ENCODE data around the gene FHIT.

FHIT gene

GRCh38 chr3:59998058-59998457, 1253.2 kb downstream of the FHIT start:
- Histone ChIP-seq H3K27me3 (ENCODE audit: low read length) (no peaks in the 10 kb centered on the region), H3K9me2 (replicated peaks; ENCODE audit: insufficient read depth, low read length) (no peaks in the 10 kb centered on the region), H2AFZ (ENCODE audit: low read depth, low read length, severe bottlenecking) (no peak overlapping the region), H3K4me3 (ENCODE audit: insufficient read depth, low read length, poor library complexity, severe bottlenecking) (no peak overlapping the region), H3K9me3 (ENCODE audit: insufficient read depth, low read length) (no peaks in the 10 kb centered on the region), H3K36me3 (ENCODE audit: low read length) (no peaks in the 10 kb centered on the region), H3K79me2 (ENCODE audit: insufficient read depth, low read length) (no peaks in the 10 kb centered on the region), H3K9ac (ENCODE audit: low read length) (no peak overlapping the region), H4K20me1 (ENCODE audit: low read depth, low read length) (no peaks in the 10 kb centered on the region), H3K27ac (ENCODE audit: low read depth, low read length) (no peak overlapping the region), H3K4me2 (ENCODE audit: low read depth, low read length, poor library complexity, severe bottlenecking) (no peak overlapping the region), H3F3A (ENCODE audit: insufficient read depth) (no peaks in the 10 kb centered on the region)
- TF ChIP-seq CTCF (IDR thresholded peaks at IDR 0.05; ENCODE audit: insufficient read depth, low read length, poor library complexity, severe bottlenecking), result no peak
- no peak for TF ChIP-seq EZH2phosphoT487 (conservative IDR thresholded peaks at IDR 0.05; ENCODE audit: low read length)

DNA sequence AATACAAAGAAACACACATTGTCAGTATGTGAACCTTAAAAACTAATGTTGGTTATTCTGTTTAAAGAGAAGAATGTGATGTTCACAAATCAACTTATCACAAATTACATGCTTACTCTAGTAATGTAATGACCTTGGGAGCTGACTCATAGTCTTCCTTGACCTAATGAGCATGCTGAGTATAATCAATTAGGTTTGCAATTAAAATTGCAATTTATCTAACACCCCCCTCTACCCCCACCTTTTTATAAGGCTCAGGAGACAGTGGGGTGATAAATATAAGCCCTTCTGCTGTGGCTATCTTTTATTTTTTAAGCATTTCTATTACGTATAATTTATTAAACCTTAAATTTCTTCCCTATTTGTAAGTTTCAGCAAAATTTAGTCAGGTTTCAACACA, 1253.7 kb downstream of the FHIT start:
- Histone ChIP-seq H3K9ac (ENCODE audit: low read length) (no peak overlapping the region), H3K4me3 (ENCODE audit: insufficient read depth, low read length, poor library complexity, severe bottlenecking) (no peak overlapping the region), H2AFZ (ENCODE audit: low read depth, low read length, severe bottlenecking) (no peak overlapping the region), H3K9me2 (replicated peaks; ENCODE audit: insufficient read depth, low read length) (no peaks in the 10 kb centered on the region), H3K79me2 (ENCODE audit: insufficient read depth, low read length) (no peaks in the 10 kb centered on the region), H3K4me2 (ENCODE audit: low read depth, low read length, poor library complexity, severe bottlenecking) (no peak overlapping the region), H4K20me1 (ENCODE audit: low read depth, low read length) (no peaks in the 10 kb centered on the region), H3F3A (ENCODE audit: insufficient read depth) (no peaks in the 10 kb centered on the region), H3K27ac (ENCODE audit: low read depth, low read length) (no peak overlapping the region), H3K9me3 (ENCODE audit: insufficient read depth, low read length) (no peaks in the 10 kb centered on the region), H3K27me3 (ENCODE audit: low read length) (no peaks in the 10 kb centered on the region), H3K36me3 (ENCODE audit: low read length) (no peaks in the 10 kb centered on the region)
- TF ChIP-seq EZH2phosphoT487 (conservative IDR thresholded peaks at IDR 0.05; ENCODE audit: low read length) (no peak), CTCF (IDR thresholded peaks at IDR 0.05; ENCODE audit: insufficient read depth, low read length, poor library complexity, severe bottlenecking) (no peak)

DNA sequence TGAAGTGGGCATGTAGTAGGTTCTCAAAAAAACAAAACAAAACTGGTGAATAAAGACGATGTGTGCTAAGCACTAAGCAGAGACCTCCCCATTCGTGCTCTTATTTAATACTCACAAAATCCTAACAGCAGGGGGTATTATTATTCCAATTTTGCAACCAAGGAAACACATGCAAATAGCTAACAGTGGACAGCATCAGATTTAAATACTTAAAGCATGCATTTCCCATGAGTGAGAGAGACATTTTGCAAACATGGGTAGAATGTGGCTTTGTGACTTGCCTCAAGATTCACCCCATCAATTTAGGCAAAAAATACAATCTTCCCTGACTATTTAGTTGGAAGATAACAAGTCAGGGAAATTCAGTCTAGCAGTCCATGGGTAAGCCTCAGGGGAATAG, 1255.2 kb downstream of the FHIT start:
- no peaks in the 10 kb centered on the region for H3K36me3 ChIP-seq (ENCODE audit: low read length)
- H3K79me2 ChIP-seq (ENCODE audit: insufficient read depth, low read length), result no peaks in the 10 kb centered on the region
- H3K27me3 ChIP-seq (ENCODE audit: low read length), result no peaks in the 10 kb centered on the region
- H3K9me3 ChIP-seq (ENCODE audit: insufficient read depth, low read length), result no peaks in the 10 kb centered on the region
- no peaks in the 10 kb centered on the region for H3K9me2 ChIP-seq (replicated peaks; ENCODE audit: insufficient read depth, low read length)
- H3K27ac ChIP-seq (ENCODE audit: low read depth, low read length), result no peak overlapping the region
- H4K20me1 ChIP-seq (ENCODE audit: low read depth, low read length), result no peaks in the 10 kb centered on the region
- H2AFZ ChIP-seq (ENCODE audit: low read depth, low read length, severe bottlenecking), result no peak overlapping the region
- no peak overlapping the region for H3K4me2 ChIP-seq (ENCODE audit: low read depth, low read length, poor library complexity, severe bottlenecking)
- TF ChIP-seq EZH2phosphoT487 (conservative IDR thresholded peaks at IDR 0.05; ENCODE audit: low read length) (no peak), CTCF (IDR thresholded peaks at IDR 0.05; ENCODE audit: insufficient read depth, low read length, poor library complexity, severe bottlenecking) (no peak)
- no peaks in the 10 kb centered on the region for H3F3A ChIP-seq (ENCODE audit: insufficient read depth)
- no peak overlapping the region for H3K9ac ChIP-seq (ENCODE audit: low read length)
- H3K4me3 ChIP-seq (ENCODE audit: insufficient read depth, low read length, poor library complexity, severe bottlenecking), result no peak overlapping the region

- no peaks in the 10 kb centered on the region for H3K36me3 ChIP-seq (ENCODE audit: low read length)
- no peak overlapping the region for H3K9ac ChIP-seq (ENCODE audit: low read length)
- no peak overlapping the region for H3K4me2 ChIP-seq (ENCODE audit: low read depth, low read length, poor library complexity, severe bottlenecking)
- no peak for TF ChIP-seq CTCF (IDR thresholded peaks at IDR 0.05; ENCODE audit: insufficient read depth, low read length, poor library complexity, severe bottlenecking)
- no peak for TF ChIP-seq EZH2phosphoT487 (conservative IDR thresholded peaks at IDR 0.05; ENCODE audit: low read length)
- H3K9me3 ChIP-seq (ENCODE audit: insufficient read depth, low read length), result no peaks in the 10 kb centered on the region
- H3K4me3 ChIP-seq (ENCODE audit: insufficient read depth, low read length, poor library complexity, severe bottlenecking), result no peak overlapping the region
- no peaks in the 10 kb centered on the region for H3K27me3 ChIP-seq (ENCODE audit: low read length)
- no peaks in the 10 kb centered on the region for H3K79me2 ChIP-seq (ENCODE audit: insufficient read depth, low read length)
- no peaks in the 10 kb centered on the region for H3F3A ChIP-seq (ENCODE audit: insufficient read depth)
- no peak overlapping the region for H3K27ac ChIP-seq (ENCODE audit: low read depth, low read length)
- H3K9me2 ChIP-seq (replicated peaks; ENCODE audit: insufficient read depth, low read length), result no peaks in the 10 kb centered on the region
- no peak overlapping the region for H2AFZ ChIP-seq (ENCODE audit: low read depth, low read length, severe bottlenecking)
- no peaks in the 10 kb centered on the region for H4K20me1 ChIP-seq (ENCODE audit: low read depth, low read length)
These were observed 1255.7 kb downstream of the FHIT start for GRCh38 chr3:59995563-59995962.
